ENCODE measurements around the gene ASIC2.

ASIC2 gene

DNA sequence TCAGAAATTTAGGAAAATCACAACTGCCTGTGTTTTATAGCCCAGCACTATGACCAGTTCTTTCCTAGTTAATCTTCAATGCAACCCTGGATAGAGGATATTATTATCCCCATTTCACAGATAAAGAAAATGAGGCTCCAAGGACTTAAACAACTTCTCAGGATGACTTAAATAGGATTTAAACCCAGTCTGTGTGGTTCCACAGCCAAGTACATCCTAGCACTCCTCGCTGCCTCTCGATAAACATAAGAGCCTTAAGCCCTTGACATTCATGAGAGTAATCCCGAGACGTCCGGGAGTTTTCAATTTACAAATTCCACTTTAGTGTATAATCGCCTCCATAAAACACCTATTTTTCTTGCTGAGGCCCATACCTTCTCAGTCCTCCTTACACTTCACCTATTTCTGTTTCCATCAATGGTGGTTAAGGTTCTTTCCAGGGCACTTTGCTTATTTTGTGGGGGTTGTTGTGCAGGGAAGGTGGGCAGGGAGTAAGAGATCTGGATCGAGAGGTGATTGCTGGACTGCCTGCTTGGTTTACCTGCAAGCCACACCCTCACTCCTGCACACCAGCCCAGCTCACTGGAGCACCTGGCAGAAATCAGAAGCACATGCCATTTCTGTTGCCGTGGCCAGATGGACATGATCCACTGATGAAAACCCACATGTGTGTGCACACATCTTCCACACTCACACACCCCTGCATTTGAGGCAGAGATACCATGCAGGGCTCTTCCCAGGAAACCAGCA is 50.5 kb downstream of the ASIC2 start:
- DNase-seq (ENCODE audit: low spot score), result no peak

DNA sequence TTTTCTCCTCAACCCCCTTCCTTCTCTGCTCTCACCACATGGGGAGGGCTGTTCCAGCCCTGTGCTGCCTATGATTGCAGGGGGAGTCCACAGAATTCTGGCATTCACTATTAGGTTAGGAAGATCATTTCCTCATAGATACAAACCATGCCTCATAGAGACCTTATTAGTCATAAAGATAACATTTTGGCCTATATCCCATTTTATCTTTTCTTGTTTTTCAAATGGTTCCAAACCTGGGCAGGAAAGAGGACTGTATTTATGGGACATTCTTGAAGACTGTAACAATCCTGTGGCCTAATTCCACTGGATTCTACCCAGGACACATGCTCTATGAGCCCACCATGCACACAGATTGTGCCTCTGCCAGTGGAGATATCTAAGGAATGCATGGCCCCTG is 51.7 kb downstream of the ASIC2 start:
- no peak for DNase-seq (ENCODE audit: low spot score)

DNA sequence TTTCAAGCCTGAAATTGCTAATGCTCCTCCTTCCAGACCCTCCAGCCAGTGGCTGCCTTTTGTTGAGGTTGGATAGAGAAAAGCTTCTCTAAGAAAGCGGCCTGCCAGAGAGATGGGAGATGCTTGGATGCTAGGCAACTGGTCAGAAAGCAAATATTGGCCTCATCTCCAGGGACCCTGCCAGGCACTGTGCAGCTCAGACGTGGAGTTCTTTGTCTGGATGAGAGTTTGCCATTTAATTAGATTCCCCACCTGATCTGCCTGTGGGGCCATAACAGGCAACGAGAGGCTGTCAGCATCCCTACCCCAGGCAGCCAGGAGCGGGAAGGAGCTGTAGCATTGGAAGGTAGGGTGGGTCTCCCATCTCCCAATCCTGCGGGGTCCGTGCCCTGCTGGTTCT is 52.7 kb downstream of the ASIC2 start:
- no peak for DNase-seq (ENCODE audit: low spot score)

DNA sequence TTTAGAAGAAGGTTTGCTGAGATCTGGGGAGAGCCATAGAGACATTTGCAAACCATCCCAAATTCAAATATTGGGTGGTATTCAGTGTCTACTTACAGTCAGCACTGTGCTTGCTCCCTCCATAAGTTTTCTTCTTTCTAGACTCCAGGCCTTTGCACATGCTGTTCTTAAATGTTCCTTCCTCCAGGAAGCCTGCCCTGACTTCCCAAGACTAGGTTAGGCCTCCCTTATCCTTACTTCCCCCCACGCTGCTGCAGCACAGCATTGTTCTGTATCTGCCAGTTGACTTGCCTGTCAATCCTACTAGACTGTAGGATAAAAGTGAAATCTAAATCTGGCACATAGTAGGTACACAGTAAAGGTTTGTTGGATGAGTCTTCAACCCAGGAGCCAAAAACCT is 53.4 kb downstream of the ASIC2 start:
- no peak for DNase-seq (ENCODE audit: low spot score)

GRCh38 chr17:33234930-33235685 is 58.0 kb downstream of the ASIC2 start:
- DNase-seq (ENCODE audit: low spot score), result no peak

DNA sequence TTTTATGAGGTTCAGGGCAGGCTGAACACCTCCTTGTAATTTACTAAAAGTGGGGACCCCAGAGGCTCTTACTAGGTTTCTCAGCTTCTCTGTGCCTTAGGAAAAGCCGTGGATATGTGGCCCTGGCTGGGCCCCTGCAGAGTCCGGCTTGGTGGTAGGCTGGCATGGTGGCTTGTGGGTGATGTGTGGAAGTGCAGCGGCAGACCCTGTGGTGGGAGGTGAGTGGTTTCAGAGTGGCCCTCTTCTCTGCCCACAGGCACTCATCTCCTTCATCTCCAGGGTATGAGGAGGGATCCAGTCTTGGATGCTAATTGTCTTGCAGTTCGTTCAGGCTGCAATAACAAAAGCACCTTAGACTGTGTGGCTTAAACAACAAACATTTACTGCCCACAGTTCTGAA is 58.9 kb downstream of the ASIC2 start:
- no peak for DNase-seq (ENCODE audit: low spot score)

GRCh38 chr17:33233811-33234177 is 59.3 kb downstream of the ASIC2 start:
- no peak for DNase-seq (ENCODE audit: low spot score)

GRCh38 chr17:33229499-33229898 is 63.6 kb downstream of the ASIC2 start:
- no peak for DNase-seq (ENCODE audit: low spot score)

GRCh38 chr17:33229028-33229427 is 64.1 kb downstream of the ASIC2 start:
- no peak for DNase-seq (ENCODE audit: low spot score)

DNA sequence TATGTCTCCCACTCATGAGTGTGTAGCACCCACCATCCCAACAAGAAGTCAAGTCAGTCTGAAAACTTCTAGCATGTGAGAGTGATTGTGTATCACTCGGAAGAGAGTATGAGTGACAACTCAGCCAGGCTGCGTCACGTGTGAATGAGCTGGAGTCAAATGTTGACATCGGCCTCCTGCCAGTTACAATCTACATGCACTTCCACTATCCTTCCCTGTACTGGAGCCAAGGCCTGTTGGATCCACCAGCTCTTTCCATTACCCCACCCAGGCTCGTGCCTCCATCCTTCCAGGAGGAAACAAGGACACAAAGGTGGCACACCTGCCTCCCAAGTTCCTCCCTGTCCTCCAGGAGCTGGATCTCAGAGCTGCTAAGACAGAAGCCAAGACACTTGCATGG is 64.5 kb downstream of the ASIC2 start:
- no peak for DNase-seq (ENCODE audit: low spot score)

- no peak for DNase-seq (ENCODE audit: low spot score)
These were observed 65.2 kb downstream of the ASIC2 start for GRCh38 chr17:33227911-33228310.

- DNase-seq (ENCODE audit: low spot score), result no peak
These were observed 67.1 kb downstream of the ASIC2 start for GRCh38 chr17:33225994-33226393.

DNA sequence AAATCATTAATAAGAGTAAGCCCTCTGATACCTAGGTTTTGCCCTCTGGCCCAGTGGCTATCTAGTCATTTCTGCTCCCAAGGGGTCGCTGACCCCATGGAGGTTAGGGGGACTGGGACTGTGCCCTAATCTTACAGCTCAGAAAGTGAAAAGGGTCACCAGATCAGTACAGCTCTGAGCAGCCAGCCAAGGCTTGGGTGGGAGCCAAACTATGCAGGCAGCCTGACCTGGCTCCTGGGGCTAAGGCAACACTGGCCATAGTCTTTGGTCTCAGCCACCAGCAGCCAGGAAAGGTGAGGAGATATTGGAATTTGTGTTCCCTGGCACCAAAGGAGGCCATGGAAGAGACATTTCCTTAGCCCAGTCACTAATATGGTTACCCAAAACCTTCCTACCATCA is 67.6 kb downstream of the ASIC2 start:
- no peak for DNase-seq (ENCODE audit: low spot score)

GRCh38 chr17:33220036-33220435 is 73.1 kb downstream of the ASIC2 start:
- DNase-seq (ENCODE audit: low spot score), result no peak

- DNase-seq (ENCODE audit: low spot score), result no peak
These were observed 74.1 kb downstream of the ASIC2 start for GRCh38 chr17:33218698-33219601.

DNA sequence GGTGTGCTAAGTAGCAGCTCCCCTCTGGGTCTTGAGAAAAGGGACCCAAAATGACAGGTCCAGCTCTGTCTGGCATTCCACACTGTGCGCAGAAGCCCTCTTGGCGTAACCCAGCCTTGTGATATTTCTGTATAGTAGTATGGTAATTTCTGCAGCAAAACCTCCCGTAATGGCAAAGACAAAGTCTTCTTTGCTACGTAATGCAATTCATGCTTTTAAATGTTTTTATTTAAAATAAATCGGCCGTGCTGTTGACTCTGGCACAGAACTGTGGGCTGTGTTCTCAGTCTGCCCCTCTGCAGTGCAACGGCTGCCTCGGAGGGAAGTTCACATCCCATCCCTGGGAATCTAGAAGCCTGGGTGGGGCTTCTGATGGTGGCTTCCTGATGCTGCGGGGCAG is 75.2 kb downstream of the ASIC2 start:
- no peak for DNase-seq (ENCODE audit: low spot score)

- no peak for DNase-seq (ENCODE audit: low spot score)
These were observed 78.1 kb downstream of the ASIC2 start for GRCh38 chr17:33214996-33215395.

DNA sequence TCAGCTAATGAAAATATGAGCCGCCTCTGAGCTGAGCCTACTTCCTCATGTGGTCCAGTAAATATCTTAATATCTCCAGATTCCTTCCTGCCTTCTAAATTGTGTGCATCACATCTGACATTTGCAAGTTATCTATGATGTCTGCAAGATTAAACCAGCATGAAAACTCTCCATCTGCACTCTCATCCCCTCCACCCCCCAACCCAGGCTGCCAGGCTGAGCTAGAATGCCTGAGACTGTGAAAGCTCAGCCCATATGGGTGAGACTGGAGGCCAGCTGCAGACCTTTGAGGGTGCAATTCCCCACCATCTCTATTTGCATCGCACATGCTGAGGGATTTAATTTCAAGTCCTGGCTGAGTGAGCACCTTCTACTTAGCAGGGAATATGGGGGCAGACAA is 82.8 kb downstream of the ASIC2 start:
- DNase-seq (ENCODE audit: low spot score), result no peak

- DNase-seq (ENCODE audit: low spot score), result no peak
These were observed 83.4 kb downstream of the ASIC2 start for GRCh38 chr17:33209671-33210070.

- DNase-seq (ENCODE audit: low spot score), result no peak
These were observed 85.9 kb downstream of the ASIC2 start for GRCh38 chr17:33207231-33207630.

DNA sequence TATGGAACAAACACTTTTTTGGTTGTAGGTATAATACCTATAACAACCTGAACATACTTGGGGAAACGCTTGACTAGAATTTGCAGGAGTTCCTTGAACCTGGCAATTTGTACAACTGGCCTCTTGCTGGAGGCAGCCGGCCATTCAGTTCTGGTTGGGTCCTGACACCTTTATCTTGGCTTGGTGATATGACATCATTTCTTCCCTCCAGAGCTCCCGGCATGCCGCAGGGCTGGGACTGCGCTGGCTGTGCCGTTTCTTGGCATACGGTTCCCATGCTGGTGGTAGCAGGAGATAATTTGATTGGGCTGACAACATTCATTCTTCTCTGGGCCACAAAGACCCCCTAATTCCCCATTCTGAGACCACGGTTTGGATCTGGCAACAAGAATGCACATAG is 87.5 kb downstream of the ASIC2 start:
- no peak for DNase-seq (ENCODE audit: low spot score)

DNA sequence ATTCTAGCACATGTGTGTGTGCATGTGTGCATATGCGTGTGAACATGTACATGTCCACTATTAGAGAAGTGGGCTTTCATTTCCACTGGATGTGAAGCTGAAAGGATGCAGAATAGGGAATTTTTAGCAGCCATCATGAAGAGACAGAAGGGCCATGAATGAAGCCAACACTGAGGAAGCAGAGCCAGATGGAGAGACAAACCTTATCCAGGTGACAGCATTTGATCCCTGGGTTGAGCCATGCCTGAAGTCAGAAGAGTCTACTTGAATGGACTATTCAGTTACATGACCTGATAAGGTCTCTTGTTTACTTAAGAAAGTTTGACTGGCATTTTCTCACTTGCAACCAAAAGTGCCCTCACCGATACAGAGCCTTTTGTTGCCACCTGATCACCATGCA is 88.4 kb downstream of the ASIC2 start:
- DNase-seq (ENCODE audit: low spot score), result no peak

GRCh38 chr17:33204156-33204555 is 88.9 kb downstream of the ASIC2 start:
- no peak for DNase-seq (ENCODE audit: low spot score)

All from left forelimb (tissue), 1 donor.